Adipocyte (in vitro differentiated cells): ENCODE results near the gene CATSPERE.
"Not testable (repeated sequence)": the region's sequence is repeated elsewhere in the genome, so short reads cannot be mapped to it uniquely, and the experiment has no call there.

Source experiments
- DNase-seq: peaks from one replicate; pipeline ENCODE4 v3.0.0-alpha.2; 2015; ENCODE audit warnings: low read depth
- H3K27me3 ChIP-seq: replicated peaks from 2 replicates; pipeline ENCODE4 v1.7.0; 2013; ENCODE audit warnings: mild to moderate bottlenecking, low read length, moderate library complexity; ENCODE audit not compliant: control insufficient read depth, insufficient read depth
- H3K36me3 ChIP-seq: 2 replicates; pipeline ENCODE4 v1.7.0; 2013; ENCODE audit warnings: low read length, mild to moderate bottlenecking, moderate library complexity; ENCODE audit not compliant: control insufficient read depth, insufficient read depth, severe bottlenecking
- H3K4me1 ChIP-seq: 2 replicates; pipeline ENCODE4 v1.7.0; 2013; ENCODE audit warnings: mild to moderate bottlenecking, low read length, moderate library complexity; ENCODE audit not compliant: control insufficient read depth, insufficient read depth
- H3K4me3 ChIP-seq: 2 replicates; pipeline ENCODE4 v1.7.0; 2013; ENCODE audit warnings: mild to moderate bottlenecking, low read length, moderate library complexity
- H3K9ac ChIP-seq: 2 replicates; pipeline ENCODE4 v1.7.0; 2013; ENCODE audit warnings: mild to moderate bottlenecking, low read length, moderate library complexity
- H3K9me3 ChIP-seq: 2 replicates; pipeline ENCODE4 v1.7.0; 2013; ENCODE audit warnings: mild to moderate bottlenecking, low read length, moderate library complexity; ENCODE audit not compliant: control insufficient read depth

CATSPERE gene

DNA sequence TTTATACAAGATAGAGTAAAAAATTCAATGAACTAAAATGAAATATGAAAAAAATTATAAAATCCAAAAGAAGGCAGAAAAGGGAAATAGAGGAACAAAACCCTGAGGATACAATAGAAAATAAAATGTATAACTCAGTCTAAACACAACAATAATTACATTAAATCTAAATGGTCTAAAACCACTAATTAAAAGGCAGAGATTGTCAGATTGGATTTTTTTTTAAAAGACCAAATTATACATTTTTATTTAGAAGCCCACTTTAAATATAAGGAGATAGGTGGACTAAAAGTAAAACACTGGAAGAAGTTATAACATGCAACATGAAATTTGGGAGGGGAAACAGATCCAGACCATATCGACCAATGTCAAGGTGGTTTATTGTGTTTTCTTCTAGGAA is 95.2 kb downstream of the CATSPERE start:
- no peak for DNase-seq
- Histone ChIP-seq H3K4me1 (no peaks in the 10 kb centered on the region), H3K27me3 (no peaks in the 10 kb centered on the region), H3K4me3 (no peak overlapping the region), H3K9me3 (peaks cover 17% of the 10 kb centered on the region), H3K9ac (no peak overlapping the region), H3K36me3 (peaks cover 7% of the 10 kb centered on the region)

DNA sequence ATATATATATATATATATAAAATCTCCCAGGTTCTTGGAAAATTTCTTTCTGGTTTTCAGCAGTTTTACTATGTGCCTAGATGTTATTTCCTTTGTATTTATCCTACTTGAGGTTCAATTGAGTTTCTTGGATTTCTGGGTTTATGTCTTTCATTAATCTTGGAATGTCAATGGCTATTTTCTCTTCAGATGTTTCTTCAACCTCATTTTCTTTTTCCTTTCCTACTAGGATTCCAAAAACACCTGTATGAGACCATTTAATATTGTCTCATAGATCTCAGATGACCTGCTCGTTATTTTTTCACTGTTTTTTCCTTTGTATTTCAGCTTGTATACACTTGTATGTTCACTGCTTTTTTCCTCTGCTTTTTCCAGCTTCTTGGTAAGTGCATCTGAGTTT is 96.5 kb downstream of the CATSPERE start:
- no peak overlapping the region for H3K4me3 ChIP-seq
- H3K9ac ChIP-seq: no peak overlapping the region
- no peak for DNase-seq
- no peaks in the 10 kb centered on the region for H3K4me1 ChIP-seq
- peaks cover 9% of the 10 kb centered on the region for H3K36me3 ChIP-seq
- H3K9me3 ChIP-seq: peaks cover 17% of the 10 kb centered on the region
- H3K27me3 ChIP-seq: no peaks in the 10 kb centered on the region

DNA sequence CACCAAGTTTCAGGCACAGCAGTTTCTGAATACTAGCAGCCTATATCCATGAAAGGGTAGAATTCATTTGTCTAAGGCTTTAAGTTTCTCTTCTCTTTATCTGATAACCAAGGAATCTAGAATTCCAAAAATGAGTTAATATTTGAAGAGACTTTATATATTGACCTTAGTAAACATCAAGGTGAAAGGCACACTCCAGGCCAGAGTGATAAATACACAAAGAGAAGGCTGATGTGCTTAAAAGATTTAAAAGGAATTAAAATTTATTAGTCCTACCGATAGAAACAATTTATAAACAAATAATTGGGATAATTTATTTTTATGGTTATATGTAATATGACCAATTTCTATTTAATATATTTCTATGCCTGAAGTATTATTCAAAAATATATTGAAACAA is 98.5 kb downstream of the CATSPERE start:
- peaks cover 9% of the 10 kb centered on the region for H3K36me3 ChIP-seq
- H3K27me3 ChIP-seq: no peaks in the 10 kb centered on the region
- no peak overlapping the region for H3K4me3 ChIP-seq
- H3K9ac ChIP-seq: no peak overlapping the region
- DNase-seq: no peak
- peaks cover 17% of the 10 kb centered on the region for H3K9me3 ChIP-seq
- no peaks in the 10 kb centered on the region for H3K4me1 ChIP-seq

DNA sequence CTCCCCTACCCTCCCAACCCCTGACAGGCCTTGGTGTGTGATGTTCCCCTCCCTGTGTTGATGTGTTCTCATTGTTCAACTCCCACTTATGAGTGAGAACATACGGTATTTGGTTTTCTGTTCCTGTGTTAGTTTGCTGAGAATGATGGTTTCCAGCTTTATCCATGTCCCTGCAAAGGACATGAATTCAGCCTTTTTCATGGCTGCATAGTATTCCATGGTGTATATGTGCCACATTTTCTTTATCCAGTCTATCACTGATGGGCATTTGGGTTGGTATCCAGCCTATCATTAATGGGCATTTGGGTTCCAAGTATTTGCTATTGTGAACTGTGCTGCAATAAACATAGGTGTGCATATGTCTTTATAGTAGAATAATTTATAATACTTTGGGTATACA is 101.8 kb downstream of the CATSPERE start:
- not testable (repeated sequence) for H3K4me1 ChIP-seq, H3K4me3 ChIP-seq, H3K36me3 ChIP-seq, DNase-seq, H3K9ac ChIP-seq, H3K9me3 ChIP-seq, H3K27me3 ChIP-seq

DNA sequence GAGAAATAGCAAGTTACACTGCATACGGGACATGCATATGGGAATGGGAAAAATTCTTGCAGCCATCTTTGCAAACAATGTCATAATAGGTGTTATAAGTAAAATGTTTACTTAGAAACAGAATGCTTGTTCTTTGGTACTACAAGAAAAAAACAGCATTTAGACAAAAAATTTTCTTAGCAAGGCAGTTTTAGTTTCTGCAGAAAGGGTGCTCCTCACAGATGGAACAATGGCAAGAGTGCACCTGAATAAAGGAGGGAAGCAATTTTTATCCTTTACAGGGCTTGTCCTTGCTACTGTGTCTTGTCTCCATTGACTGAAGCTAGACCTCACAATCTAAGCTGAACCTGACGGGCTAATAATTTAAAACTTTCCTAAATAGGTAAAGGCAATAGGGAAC is 112.7 kb downstream of the CATSPERE start:
- Histone ChIP-seq H3K9me3 (peaks cover 63% of the 10 kb centered on the region), H3K4me3 (peak overlapping the region; percentile 18), H3K4me1 (no peaks in the 10 kb centered on the region), H3K9ac (no peak overlapping the region), H3K36me3 (peaks cover 18% of the 10 kb centered on the region), H3K27me3 (no peaks in the 10 kb centered on the region)
- DNase-seq: no peak

DNA sequence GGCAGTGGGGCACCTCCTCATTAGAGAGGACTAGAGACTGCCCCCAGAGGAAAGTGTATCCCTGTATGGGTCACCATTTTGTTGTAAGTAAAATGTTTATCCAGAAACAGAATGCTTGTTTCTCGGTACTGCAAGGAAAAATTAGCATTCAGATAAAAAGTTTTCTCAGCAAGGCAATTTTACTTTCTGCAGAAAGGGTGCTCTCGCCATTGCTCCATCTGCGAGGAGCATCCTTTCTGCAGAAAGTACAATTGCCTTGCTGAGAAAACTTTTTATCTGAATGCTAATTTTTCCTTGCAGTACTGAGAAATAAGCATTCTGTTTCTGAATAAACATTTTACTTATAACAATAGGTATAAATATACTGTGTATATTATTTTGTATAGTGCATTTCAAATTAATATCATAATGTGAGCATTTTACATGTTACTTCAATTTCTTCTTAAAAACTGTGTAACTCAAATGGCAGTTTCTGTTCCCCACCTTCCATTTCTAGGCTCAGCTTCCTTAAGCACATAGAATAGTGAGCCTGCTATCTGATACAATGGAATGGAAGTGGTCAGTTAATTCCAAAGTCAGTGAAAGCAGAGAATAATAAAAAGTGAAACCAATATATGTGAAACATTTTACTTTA is 115.3 kb downstream of the CATSPERE start:
- Histone ChIP-seq H3K4me3 (peak overlapping the region; percentile 64), H3K4me1 (no peaks in the 10 kb centered on the region), H3K36me3 (peaks cover 18% of the 10 kb centered on the region), H3K27me3 (no peaks in the 10 kb centered on the region), H3K9me3 (peaks cover 68% of the 10 kb centered on the region), H3K9ac (no peak overlapping the region)
- DNase-seq: no peak

DNA sequence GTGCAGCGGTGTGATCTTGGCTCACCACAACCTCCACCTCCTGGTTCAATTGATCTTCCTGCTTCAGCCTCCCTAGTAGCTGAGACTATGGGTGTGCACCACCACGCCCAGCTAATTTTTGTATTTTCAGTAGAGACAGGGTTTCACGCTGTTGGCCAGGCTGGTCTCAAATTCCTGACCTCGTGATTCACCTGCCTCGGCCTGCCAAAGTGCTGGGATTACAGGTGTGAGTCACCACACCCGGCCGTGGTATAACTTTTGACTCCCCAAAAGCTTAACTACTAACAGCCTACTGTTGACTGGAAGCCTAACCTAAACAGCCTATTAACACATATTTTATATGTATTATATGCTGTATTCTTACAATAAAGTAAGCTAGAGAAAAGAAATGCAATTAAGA is 117.1 kb downstream of the CATSPERE start:
- not testable (repeated sequence) for H3K4me1 ChIP-seq, H3K9ac ChIP-seq, H3K27me3 ChIP-seq, H3K36me3 ChIP-seq, DNase-seq
- Histone ChIP-seq H3K4me3 (peak overlapping the region; percentile 56), H3K9me3 (peaks cover 57% of the 10 kb centered on the region)

DNA sequence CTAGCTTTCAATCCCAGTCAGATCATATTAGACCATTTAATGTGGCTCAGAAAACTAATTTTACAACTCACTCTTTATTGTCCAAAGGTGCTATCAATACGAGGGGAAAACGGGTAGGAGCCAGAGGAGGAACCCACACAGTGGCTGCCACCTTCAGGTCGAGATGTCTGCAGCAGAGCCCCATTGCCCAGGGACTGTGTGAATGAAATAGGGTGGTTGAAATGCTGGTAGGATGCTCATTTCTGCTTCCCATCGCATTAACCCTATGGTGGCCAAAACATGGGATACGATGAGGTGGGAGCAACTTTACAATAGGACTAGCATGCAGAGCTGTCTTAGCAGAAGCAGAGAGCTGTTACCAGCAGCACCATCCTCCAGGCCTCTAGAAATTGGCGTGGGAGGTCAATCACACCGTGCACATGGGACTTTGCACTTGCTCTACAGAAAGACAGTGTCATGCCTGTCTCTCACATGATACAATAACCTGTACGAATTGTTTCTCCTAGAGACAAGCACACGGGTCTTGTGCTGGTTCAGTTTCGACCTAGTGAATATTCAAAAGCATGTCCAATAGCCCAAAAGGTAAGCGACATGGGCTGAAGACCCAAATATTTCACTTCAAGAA is 122.4 kb downstream of the CATSPERE start:
- DNase-seq: no peak
- Histone ChIP-seq H3K4me3 (no peak overlapping the region), H3K27me3 (no peaks in the 10 kb centered on the region), H3K36me3 (no peaks in the 10 kb centered on the region), H3K9me3 (peaks cover 6% of the 10 kb centered on the region), H3K4me1 (no peaks in the 10 kb centered on the region), H3K9ac (no peak overlapping the region)

DNA sequence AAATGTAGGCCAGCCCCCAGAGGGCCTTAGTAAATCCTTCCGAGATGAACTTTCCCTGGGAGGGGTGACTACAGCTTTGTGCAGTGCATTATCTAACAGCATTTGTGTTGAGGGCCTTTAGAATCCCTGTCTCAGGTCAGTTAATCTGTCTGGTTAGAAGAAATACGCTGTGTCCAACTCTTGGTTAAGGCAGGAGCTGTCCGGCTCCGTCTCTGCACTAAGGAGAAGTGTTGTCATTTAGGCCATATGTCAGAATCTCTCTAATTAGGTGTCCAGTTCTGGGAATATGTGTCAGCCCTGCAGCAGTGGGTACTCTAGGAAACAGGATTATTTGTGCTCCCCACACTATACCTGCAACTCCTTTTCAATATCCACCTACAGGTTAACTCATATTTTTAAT is 124.8 kb downstream of the CATSPERE start:
- H3K4me3 ChIP-seq: no peak overlapping the region
- no peaks in the 10 kb centered on the region for H3K4me1 ChIP-seq
- no peak overlapping the region for H3K9ac ChIP-seq
- H3K27me3 ChIP-seq: no peaks in the 10 kb centered on the region
- peaks cover 4% of the 10 kb centered on the region for H3K9me3 ChIP-seq
- no peak for DNase-seq
- no peaks in the 10 kb centered on the region for H3K36me3 ChIP-seq

DNA sequence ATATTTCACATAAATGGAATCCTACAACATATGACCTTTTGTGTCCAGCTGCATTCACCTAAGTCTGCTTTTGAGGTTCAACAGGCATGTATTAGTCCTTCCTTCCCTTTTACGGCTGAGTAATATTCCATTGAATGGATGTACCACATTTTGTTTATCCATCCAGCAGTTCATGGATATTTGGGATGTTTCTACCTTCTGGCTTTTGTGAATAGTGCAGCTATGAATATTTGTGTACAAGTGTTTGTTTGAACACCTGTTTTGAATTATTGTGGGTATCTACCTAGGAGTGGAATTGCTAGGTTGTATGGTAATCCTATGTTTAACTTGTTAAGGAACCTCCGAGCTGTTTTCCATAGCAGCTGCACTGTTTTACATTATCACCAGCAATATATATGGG is 129.6 kb downstream of the CATSPERE start:
- Histone ChIP-seq H3K27me3 (no peaks in the 10 kb centered on the region), H3K36me3 (no peaks in the 10 kb centered on the region), H3K9ac (no peak overlapping the region), H3K4me3 (no peak overlapping the region), H3K4me1 (no peaks in the 10 kb centered on the region), H3K9me3 (peaks cover 4% of the 10 kb centered on the region)
- DNase-seq: no peak

DNA sequence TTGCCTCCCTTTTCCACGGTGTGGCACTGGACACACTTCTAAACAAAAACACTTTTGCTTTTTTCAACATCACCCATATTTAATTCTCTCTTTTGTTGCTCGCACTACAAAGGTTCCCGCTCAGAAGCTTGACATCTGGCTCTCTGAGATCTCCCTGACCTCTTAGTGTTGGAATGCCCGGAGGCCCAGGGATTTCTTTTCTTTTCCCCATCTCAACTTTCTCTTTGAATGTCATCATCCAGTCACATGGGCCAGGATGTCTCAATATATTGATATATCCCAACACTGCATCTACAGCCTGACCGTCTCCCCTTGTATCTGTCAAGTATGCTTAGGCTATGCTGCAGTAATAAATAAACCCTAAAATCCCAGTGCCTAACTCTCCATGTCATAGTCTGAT is 137.5 kb downstream of the CATSPERE start:
- no peaks in the 10 kb centered on the region for H3K36me3 ChIP-seq
- no peak for DNase-seq
- no peaks in the 10 kb centered on the region for H3K27me3 ChIP-seq
- H3K9ac ChIP-seq: no peak overlapping the region
- H3K4me1 ChIP-seq: peaks cover 10% of the 10 kb centered on the region
- no peaks in the 10 kb centered on the region for H3K9me3 ChIP-seq
- H3K4me3 ChIP-seq: no peak overlapping the region

DNA sequence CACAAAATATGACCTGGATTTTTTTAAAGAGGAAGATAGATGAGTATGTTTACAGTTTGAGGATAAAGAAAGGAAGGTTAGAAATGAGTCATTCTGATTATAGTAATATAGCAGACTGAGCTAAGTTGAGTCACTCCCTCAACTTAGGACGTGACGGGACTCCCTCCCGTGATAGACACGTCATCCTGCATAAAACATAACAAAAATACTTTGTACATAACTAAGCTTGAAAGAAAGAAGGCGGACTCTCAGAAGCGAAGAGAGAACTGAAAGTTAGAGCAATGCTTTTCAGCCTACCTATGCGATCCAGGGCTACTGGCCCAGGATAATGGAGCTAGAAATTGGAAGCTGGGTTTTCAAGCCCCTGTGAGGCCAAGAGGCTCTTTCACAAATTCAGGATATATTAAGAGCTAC is 138.9 kb downstream of the CATSPERE start:
- Histone ChIP-seq H3K36me3 (no peaks in the 10 kb centered on the region), H3K4me3 (peak overlapping the region; percentile 63), H3K9ac (peak overlapping the region; percentile 49), H3K27me3 (no peaks in the 10 kb centered on the region), H3K9me3 (no peaks in the 10 kb centered on the region), H3K4me1 (peaks cover 10% of the 10 kb centered on the region)
- peak; percentile 93 for DNase-seq
